ENCODE data around the gene SCEL.
"Not testable (repeated sequence)": the region's sequence is repeated elsewhere in the genome, so short reads cannot be mapped to it uniquely, and the experiment has no call there.

SCEL gene

DNA sequence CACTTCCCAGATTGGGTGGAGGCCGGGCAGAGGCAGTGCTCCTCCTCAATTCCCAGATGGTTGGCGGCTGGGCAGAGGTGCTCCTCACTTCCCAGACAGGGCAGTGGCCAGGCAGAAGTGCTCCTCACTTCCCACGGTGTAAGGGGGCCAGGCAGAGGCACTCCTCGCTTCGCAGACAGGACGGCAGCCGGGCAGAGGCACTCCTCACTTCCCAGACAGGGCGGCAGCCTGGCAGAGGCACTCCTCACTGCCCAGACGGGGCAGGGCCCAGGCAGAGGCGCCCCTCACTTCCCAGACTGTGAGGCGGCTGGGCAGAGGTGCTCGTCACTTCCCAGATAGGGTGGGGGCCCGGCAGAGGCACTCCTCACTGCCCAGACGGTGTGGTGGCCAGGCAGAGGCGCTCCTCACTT lies 125.3 kb downstream of the SCEL start:
- Histone ChIP-seq H2AK5ac (ENCODE audit: low read length, severe bottlenecking) (no peak overlapping the region), H3K27me3 (ENCODE audit: control insufficient read depth in 1 of 2, insufficient read depth in 1 of 2, low read length in 2 of 2) (no peaks in the 10 kb centered on the region), H3K9ac (ENCODE audit: low read length) (no peak overlapping the region), H3K14ac (ENCODE audit: low read length in 2 of 2) (no peak overlapping the region), H3K4ac (ENCODE audit: low read depth in 1 of 2, low read length in 2 of 2) (no peak overlapping the region), H2AFZ (ENCODE audit: low read depth, low read length) (no peak overlapping the region), H3K27ac (ENCODE audit: low read length, poor library complexity, severe bottlenecking) (no peak overlapping the region), H3K79me1 (replicated peaks; ENCODE audit: low read length, poor library complexity, severe bottlenecking) (no peaks in the 10 kb centered on the region), H2BK12ac (ENCODE audit: low read length in 2 of 2) (no peak overlapping the region), H3K4me2 (ENCODE audit: low read length, poor library complexity, severe bottlenecking) (no peak overlapping the region), H3K23ac (ENCODE audit: low read length in 2 of 2) (no peak overlapping the region), H3K18ac (ENCODE audit: low read depth in 1 of 2, low read length in 2 of 2) (no peak overlapping the region), H3K9me3 (ENCODE audit: control insufficient read depth, low read length) (peaks cover 8% of the 10 kb centered on the region), H2BK15ac (ENCODE audit: low read depth, poor library complexity, severe bottlenecking) (no peak overlapping the region), H2BK5ac (ENCODE audit: low read depth, low read length, poor library complexity, severe bottlenecking) (no peak overlapping the region), H3K4me3 (ENCODE audit: insufficient read depth in 1 of 2, low read depth in 1 of 2, low read length in 2 of 2) (no peak overlapping the region), H3K36me3 (ENCODE audit: control insufficient read depth in 1 of 2, insufficient read depth in 2 of 2, low read depth in 1 of 2, low read length in 2 of 2) (no peaks in the 10 kb centered on the region), H4K91ac (ENCODE audit: low read length) (no peak overlapping the region), H3K4me1 (ENCODE audit: control insufficient read depth, insufficient read depth, low read depth, low read length) (no peaks in the 10 kb centered on the region), H4K8ac (ENCODE audit: low read length) (no peak overlapping the region), H2BK120ac (ENCODE audit: low read depth, low read length) (no peak overlapping the region)
- no peak for DNase-seq
- 81% methylated on average over 15 of the region's 15 CpGs for WGBS

DNA sequence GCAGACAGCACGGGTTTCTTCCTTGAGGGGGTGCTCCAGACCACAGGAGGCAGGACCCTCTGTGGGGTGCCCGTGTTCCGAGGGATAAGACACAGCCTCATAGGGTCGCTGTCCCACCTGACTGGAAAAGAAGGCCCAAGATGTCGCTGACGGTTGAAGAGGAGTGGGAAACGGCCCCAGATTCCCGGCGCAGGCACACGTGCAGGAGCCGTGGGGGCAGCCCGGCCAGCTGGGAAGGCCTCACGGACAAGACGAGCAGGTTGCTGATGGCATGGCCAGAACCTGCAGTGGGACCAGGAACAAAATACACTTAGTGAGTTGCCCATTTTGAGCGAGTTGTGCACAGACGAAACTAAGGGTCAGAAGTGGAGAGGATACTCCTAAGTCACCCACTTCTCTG lies 126.8 kb downstream of the SCEL start:
- H3K18ac ChIP-seq (ENCODE audit: low read depth in 1 of 2, low read length in 2 of 2); H3K4me3 ChIP-seq (ENCODE audit: insufficient read depth in 1 of 2, low read depth in 1 of 2, low read length in 2 of 2); H3K4me1 ChIP-seq (ENCODE audit: control insufficient read depth, insufficient read depth, low read depth, low read length); H2BK15ac ChIP-seq (ENCODE audit: low read depth, poor library complexity, severe bottlenecking); H3K27ac ChIP-seq (ENCODE audit: low read length, poor library complexity, severe bottlenecking); H3K9me3 ChIP-seq (ENCODE audit: control insufficient read depth, low read length); H4K91ac ChIP-seq (ENCODE audit: low read length); H3K4me2 ChIP-seq (ENCODE audit: low read length, poor library complexity, severe bottlenecking); H3K36me3 ChIP-seq (ENCODE audit: control insufficient read depth in 1 of 2, insufficient read depth in 2 of 2, low read depth in 1 of 2, low read length in 2 of 2); DNase-seq; H2AK5ac ChIP-seq (ENCODE audit: low read length, severe bottlenecking); H3K9ac ChIP-seq (ENCODE audit: low read length); H3K27me3 ChIP-seq (ENCODE audit: control insufficient read depth in 1 of 2, insufficient read depth in 1 of 2, low read length in 2 of 2); H2BK12ac ChIP-seq (ENCODE audit: low read length in 2 of 2); H3K14ac ChIP-seq (ENCODE audit: low read length in 2 of 2); H3K4ac ChIP-seq (ENCODE audit: low read depth in 1 of 2, low read length in 2 of 2); H2BK5ac ChIP-seq (ENCODE audit: low read depth, low read length, poor library complexity, severe bottlenecking); H4K8ac ChIP-seq (ENCODE audit: low read length); H2BK120ac ChIP-seq (ENCODE audit: low read depth, low read length); H3K79me1 ChIP-seq (replicated peaks; ENCODE audit: low read length, poor library complexity, severe bottlenecking); H3K23ac ChIP-seq (ENCODE audit: low read length in 2 of 2); H2AFZ ChIP-seq (ENCODE audit: low read depth, low read length): not testable (repeated sequence)
- WGBS: 94% methylated on average over 13 of the region's 16 CpGs

DNA sequence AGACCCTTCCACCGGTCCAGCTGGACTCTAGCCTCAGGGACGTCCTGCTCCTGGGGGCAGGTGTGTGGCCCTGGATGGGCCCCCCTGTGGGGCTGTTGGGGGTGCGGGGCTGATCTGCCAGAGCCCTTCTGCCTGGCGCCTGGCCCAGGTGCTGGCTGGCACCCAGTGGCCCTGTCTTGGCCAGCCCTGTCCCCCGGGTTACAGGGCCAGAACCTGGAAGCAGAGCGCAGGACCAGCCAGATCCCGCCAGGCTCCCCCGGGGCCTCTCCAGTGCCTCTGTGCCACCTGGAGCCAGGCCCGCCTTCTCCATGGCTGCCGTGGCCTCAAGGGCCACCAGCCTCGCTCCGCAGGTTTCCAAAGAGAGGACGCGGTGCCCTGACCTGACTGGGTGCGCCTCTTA lies 127.3 kb downstream of the SCEL start:
- not testable (repeated sequence) for H3K36me3 ChIP-seq (ENCODE audit: control insufficient read depth in 1 of 2, insufficient read depth in 2 of 2, low read depth in 1 of 2, low read length in 2 of 2); H3K9me3 ChIP-seq (ENCODE audit: control insufficient read depth, low read length); H2BK5ac ChIP-seq (ENCODE audit: low read depth, low read length, poor library complexity, severe bottlenecking); H2AK5ac ChIP-seq (ENCODE audit: low read length, severe bottlenecking); H4K8ac ChIP-seq (ENCODE audit: low read length); H3K9ac ChIP-seq (ENCODE audit: low read length); H3K14ac ChIP-seq (ENCODE audit: low read length in 2 of 2); H2BK12ac ChIP-seq (ENCODE audit: low read length in 2 of 2); H2AFZ ChIP-seq (ENCODE audit: low read depth, low read length); H3K23ac ChIP-seq (ENCODE audit: low read length in 2 of 2); DNase-seq; H3K27me3 ChIP-seq (ENCODE audit: control insufficient read depth in 1 of 2, insufficient read depth in 1 of 2, low read length in 2 of 2); H3K4me3 ChIP-seq (ENCODE audit: insufficient read depth in 1 of 2, low read depth in 1 of 2, low read length in 2 of 2); H3K4ac ChIP-seq (ENCODE audit: low read depth in 1 of 2, low read length in 2 of 2); H2BK120ac ChIP-seq (ENCODE audit: low read depth, low read length); H3K27ac ChIP-seq (ENCODE audit: low read length, poor library complexity, severe bottlenecking); H3K79me1 ChIP-seq (replicated peaks; ENCODE audit: low read length, poor library complexity, severe bottlenecking); H3K4me1 ChIP-seq (ENCODE audit: control insufficient read depth, insufficient read depth, low read depth, low read length); H3K18ac ChIP-seq (ENCODE audit: low read depth in 1 of 2, low read length in 2 of 2); H2BK15ac ChIP-seq (ENCODE audit: low read depth, poor library complexity, severe bottlenecking); H3K4me2 ChIP-seq (ENCODE audit: low read length, poor library complexity, severe bottlenecking); H4K91ac ChIP-seq (ENCODE audit: low read length)
- 100% methylated on average over 2 of the region's 15 CpGs for WGBS

GRCh38 chr13:77674852-77675251 lies 139.3 kb downstream of the SCEL start:
- Histone ChIP-seq H2AFZ (ENCODE audit: low read depth, low read length) (no peak overlapping the region), H3K18ac (ENCODE audit: low read depth in 1 of 2, low read length in 2 of 2) (no peak overlapping the region), H2BK120ac (ENCODE audit: low read depth, low read length) (no peak overlapping the region), H3K4me2 (ENCODE audit: low read length, poor library complexity, severe bottlenecking) (no peak overlapping the region), H3K23ac (ENCODE audit: low read length in 2 of 2) (no peak overlapping the region), H2BK5ac (ENCODE audit: low read depth, low read length, poor library complexity, severe bottlenecking) (no peak overlapping the region), H3K36me3 (ENCODE audit: control insufficient read depth in 1 of 2, insufficient read depth in 2 of 2, low read depth in 1 of 2, low read length in 2 of 2) (no peaks in the 10 kb centered on the region), H3K4ac (ENCODE audit: low read depth in 1 of 2, low read length in 2 of 2) (no peak overlapping the region), H3K9me3 (ENCODE audit: control insufficient read depth, low read length) (no peaks in the 10 kb centered on the region), H3K4me3 (ENCODE audit: insufficient read depth in 1 of 2, low read depth in 1 of 2, low read length in 2 of 2) (no peak overlapping the region), H3K4me1 (ENCODE audit: control insufficient read depth, insufficient read depth, low read depth, low read length) (no peaks in the 10 kb centered on the region), H3K27me3 (ENCODE audit: control insufficient read depth in 1 of 2, insufficient read depth in 1 of 2, low read length in 2 of 2) (no peaks in the 10 kb centered on the region), H4K8ac (ENCODE audit: low read length) (no peak overlapping the region), H3K79me1 (replicated peaks; ENCODE audit: low read length, poor library complexity, severe bottlenecking) (no peaks in the 10 kb centered on the region), H2AK5ac (ENCODE audit: low read length, severe bottlenecking) (no peak overlapping the region), H3K9ac (ENCODE audit: low read length) (no peak overlapping the region), H4K91ac (ENCODE audit: low read length) (no peak overlapping the region), H3K14ac (ENCODE audit: low read length in 2 of 2) (no peak overlapping the region), H2BK12ac (ENCODE audit: low read length in 2 of 2) (no peak overlapping the region), H3K27ac (ENCODE audit: low read length, poor library complexity, severe bottlenecking) (no peak overlapping the region), H2BK15ac (ENCODE audit: low read depth, poor library complexity, severe bottlenecking) (no peak overlapping the region)
- no peak for DNase-seq

Data from mesenchymal stem cell (in vitro differentiated cells and primary cell).